IgD-negative memory B cell (primary cell): ENCODE data around the gene IGSF6. TPM values are rescaled to one million over a fixed set of nuclear protein-coding genes. Genes with fewer than 3 reads are reported as not detected.

ENCODE experiments used
- polyA plus RNA-seq: library from polyadenylated mRNA; unstranded; fragments of 300-500 nt; fragmentation: Illumina TruSeq; gene quantifications from one replicate; pipeline ENCODE4 v1.2.3, GENCODE V29; 2021

Gene IGSF6
- polyA plus RNA-seq, 1 donor from 2014 or later, result 0.31 TPM

Other genes starting within 250 kb of the IGSF6 start
- gene METTL9, start 53.0 kb downstream of the IGSF6 start, polyA plus RNA-seq, result 78.5 TPM
- gene OTOA, start 11.4 kb upstream of the IGSF6 start, polyA plus RNA-seq, result not detected
- 14.0 TPM for gene NPIPB4, start 205.1 kb upstream of the IGSF6 start, polyA plus RNA-seq